ENCODE data around the gene HES1.

The HES1 gene

GRCh38 chr3:194102436-194102835, 33.5 kb upstream of the HES1 start:
- DNase-seq (ENCODE audit: low read depth in 2 of 2): no peak

- peak in 1 of 2 donors; percentile 29 for DNase-seq (ENCODE audit: low read depth in 2 of 2)
Observed at GRCh38 chr3:194103505-194103904, 32.4 kb upstream of the HES1 start.

DNA sequence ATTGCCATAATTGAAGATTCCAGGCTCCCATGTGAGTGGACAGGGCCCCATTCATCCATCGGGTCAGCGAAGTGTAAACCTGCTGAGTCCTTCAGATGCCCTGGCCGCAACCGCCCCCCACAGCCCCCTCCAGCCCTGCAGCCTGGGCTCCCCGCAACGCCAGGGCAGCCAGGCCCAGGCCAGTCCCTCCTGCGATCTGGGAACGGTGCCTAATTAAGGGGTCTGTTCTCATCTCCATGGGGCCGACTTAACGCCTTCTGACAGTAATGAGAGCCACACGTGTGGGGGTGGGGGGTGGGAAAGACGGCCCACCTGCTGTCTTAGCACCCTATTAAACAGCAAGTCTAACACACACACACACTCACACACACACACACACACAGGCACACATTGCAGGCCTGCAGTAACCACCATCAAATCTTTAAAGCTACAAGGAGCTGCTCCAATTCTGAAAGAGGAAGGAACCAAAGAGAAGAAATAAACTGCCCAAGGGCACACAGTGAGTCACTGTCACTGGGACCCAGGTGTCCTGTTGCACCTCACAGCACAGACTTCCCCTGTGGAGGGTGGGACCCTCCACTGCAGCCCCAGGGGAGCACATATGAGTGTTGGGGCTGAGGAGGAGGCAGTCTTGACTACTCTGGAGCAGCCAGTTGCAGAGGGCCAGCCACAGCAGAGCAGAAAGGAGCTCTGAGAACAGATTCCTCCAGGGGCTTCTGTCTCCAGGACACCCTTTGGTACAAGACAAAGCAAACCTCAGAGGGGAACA, 31.8 kb upstream of the HES1 start:
- DNase-seq (ENCODE audit: low read depth in 2 of 2): no peak

DNA sequence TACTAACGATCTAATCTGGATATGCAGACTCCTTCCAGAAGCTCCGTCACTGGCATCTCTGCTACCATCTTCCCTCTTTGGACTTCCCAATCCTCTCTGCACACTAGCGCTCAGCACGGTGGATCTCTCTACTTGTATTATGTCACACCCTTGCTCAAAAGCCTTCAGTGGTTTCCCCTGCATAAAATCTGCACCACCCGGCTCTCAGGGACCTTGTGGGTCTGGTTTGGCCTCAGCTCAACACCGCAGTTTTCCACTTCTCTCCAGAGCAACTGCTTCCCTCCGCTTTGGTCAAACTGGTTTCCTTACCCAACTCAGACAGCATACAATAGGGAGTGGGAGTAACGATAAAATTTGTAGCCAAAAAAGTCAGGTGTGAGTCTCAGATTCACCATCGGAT, 30.7 kb upstream of the HES1 start:
- no peak for DNase-seq (ENCODE audit: low read depth in 2 of 2)

DNA sequence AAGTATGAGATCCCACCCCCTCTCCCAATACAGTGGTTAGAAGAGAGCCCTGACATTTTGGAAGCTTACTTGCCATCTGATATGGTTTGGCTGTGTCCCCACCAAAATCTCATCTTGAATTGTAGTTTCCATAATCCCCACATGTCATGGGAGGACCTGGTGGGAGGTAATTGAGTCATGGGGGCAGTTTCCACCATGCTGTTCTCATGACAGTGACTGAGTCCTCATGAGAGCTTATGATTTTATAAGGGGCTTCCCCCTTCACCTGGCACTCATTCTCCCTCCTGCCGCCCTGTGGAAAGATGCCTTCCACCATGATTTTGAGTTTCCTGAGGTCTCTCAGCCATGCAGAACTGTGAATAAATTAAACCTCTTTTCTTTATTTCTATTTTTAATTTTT, 28.8 kb upstream of the HES1 start:
- no peak for DNase-seq (ENCODE audit: low read depth in 2 of 2)

GRCh38 chr3:194109192-194109863, 26.6 kb upstream of the HES1 start:
- no peak for DNase-seq (ENCODE audit: low read depth in 2 of 2)

GRCh38 chr3:194110483-194110882, 25.5 kb upstream of the HES1 start:
- DNase-seq (ENCODE audit: low read depth in 2 of 2): no peak

DNA sequence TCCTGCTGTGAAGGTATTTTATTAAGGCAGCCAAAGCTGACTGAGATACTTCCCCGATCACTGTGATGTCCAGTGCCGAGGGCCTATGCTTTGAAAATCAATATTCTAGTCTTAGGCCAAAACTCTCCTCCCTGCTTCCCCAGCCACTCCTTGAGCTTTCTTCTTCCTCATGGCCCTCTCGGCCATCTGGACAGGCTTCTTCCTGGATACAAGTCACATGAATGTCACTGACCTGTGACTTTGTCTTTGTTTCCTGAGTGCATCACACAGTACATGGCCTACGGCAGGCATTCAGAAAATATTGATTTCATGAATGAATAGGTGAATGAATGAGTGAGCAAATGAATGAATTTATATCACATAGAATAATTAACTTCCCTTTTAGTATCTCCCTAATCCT, 24.6 kb upstream of the HES1 start:
- DNase-seq (ENCODE audit: low read depth in 2 of 2): no peak

DNA sequence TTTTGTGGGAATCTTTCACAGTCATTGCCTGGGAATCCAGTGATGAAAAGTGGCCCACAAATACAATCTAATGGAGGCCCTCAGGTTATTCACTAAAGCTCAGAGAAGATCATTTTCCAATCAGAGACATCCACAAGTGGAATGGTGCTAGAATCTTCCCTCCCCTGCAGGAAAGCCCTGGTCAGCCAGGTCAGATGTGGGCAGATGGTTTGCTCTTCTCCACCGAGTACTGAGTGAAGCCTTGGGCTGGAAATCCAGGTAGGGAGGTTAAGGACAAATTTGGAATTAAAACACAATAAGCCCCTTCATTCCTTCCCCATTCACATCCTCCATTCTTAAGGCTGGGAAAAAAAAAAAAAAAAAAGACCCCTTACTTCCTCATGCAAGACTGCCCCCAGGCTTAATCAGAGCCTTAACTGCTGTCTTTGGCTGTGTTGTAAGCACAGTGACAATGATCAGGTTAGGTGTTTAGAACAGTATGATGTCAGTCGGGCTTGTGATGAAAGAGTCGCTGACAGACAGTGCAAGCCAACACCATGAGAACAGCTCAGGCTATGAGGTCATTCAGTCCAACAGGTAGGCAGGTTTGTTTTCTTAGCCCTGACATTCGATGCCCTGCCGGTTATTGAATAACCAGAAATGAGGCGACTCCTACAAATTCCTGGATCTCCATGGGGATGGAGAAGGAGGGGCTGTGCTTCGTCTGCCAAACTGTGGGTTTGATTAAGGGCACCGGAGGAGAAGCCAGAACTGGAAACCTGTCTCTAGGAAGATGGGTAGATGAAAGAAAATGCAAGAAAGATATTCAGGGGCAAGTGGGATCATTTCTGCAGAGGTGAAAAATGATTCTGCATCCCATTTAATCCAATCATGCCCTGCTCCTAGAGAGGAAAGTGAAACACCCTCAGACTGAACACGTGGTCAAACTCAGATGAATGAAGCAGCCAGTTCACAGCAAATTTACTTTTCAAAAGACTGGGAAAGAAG, 23.5 kb upstream of the HES1 start:
- DNase-seq (ENCODE audit: low read depth in 2 of 2): no peak

DNA sequence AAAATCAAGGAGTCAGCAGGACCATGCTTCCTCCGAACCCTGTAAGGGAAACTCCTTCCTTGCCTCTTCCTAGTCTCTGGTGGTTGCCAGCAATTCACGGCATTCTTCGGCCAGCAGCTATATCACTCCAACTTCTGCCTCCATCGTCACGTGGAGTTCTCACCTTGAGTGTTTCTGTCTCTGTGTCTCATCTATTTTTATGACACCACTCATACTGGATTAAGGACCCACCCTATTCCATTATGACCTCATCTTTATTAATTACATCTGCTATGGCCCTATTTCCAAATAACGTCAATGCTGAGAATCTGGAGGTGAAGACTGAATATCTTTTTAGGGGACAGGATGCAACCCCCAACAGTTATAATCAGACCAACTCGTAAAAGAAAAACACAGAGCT, 21.8 kb upstream of the HES1 start:
- no peak for DNase-seq (ENCODE audit: low read depth in 2 of 2)

DNA sequence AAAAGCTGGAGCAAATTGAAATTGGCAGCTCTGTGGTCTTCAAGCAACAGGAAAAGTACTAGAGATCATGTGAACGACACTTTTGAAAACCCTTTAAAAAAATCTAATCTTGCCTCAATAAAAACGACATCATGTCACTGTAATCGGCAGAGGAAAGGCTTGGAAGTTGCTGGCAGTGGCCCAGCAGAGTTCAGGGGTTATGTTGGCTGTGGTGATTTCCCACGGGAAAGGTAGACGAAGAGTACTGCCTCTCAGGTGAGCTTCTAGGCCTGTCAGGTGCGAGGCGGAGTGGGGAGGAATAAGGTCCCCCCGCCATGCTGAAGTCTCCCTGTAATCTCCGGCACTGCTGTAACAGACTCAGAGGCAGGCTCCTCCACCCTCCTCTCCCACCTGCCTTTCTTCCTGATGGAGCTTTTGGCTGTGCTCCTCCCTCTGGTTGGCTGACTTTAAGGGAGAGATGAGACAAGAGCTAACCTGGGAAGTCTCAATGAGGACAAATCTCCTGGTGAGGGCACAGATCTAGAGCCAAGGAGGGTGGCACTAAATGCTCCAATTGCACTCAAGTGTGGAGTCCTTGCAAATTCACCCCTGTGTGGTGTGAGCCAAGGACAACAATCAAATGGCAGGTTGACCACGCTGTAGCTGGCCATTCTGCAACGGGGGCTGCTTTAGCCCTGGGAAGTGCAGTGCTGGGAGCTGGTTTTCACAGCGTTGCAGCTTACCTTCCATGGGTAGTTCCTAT, 18.7 kb upstream of the HES1 start:
- no peak for DNase-seq (ENCODE audit: low read depth in 2 of 2)

GRCh38 chr3:194118920-194119319, 17.0 kb upstream of the HES1 start:
- DNase-seq (ENCODE audit: low read depth in 2 of 2): no peak

DNA sequence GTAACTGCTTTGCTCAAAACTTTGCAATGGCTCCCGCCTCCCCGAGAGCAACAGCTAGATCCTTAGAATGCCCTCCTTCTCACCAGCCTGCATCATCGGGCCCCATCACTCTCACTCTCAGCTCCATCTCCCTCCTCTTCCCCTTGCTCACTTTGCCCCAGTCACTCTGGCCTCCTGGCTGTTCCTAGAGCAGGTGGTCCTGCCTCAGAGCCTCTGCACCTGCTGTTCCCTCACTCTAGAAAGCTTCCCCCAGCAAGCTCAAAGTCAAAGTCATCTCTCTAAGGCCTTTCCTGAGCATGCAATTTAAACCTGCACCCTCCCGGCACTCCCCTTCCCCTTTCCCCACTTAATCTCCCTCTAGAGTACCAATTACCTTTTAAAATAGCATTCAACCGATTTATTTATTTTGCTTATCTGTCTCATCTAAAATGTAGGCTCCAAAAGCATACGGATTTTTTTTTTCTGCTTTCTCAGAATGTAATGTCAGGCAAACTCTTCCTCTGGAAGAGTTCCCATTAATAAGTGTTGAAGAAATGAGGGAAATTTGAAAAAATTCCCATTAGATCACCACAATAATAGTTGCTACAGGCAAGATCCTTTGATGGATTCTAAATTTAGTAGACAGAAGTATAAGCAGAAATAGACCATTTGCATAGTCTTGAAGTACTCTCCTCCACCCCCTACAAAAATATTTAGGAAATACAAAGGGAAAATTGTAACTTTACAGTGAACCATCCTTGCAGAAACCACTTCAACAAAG, 15.9 kb upstream of the HES1 start:
- DNase-seq (ENCODE audit: low read depth in 2 of 2): no peak

DNA sequence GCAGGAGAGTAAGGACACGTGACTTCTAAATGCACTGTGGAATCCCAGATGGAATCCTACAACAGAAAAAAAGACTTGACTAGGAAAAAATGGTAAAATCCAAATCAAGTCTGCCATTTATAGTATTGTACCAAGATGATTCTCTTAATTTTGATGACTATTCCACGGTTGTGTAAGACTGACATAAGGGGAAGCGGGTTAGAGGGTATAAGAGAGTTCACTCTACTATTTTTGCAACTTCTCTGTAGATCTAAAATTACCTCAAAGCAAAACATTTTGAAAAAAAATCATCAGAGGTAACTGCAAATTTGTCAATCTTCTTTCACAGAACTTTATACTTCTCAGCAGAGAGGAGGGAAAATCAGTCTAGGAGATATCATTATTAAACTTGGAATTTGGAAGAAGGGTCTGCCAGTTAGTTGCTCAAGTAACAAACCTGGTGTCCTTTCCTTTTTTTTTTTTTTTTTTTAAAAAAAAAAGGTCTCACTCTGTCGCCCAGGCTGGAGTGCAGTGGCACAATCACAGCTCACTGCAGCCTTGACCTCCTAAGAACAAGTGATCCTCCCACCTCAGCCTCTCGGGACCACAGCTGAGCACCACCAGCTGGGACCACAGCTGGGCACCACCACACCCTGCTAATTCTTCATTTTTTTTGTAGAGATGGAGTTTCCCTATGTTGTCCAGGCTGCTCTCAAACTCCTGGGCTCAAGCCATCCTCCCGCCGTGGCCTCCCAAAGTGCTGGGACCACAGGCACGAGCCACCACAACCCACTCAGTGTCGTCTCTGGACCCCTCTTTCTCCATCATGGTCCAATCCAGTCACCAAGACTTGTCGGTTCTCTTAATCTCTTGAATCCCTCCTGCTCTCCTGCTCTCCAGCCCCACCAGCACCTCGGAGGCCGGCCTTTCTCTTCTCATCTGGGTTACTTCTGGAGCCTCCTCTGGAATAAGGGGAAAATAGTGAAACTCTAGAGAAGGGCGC, 14.9 kb upstream of the HES1 start:
- DNase-seq (ENCODE audit: low read depth in 2 of 2): no peak

- DNase-seq (ENCODE audit: low read depth in 2 of 2): no peak
Observed at GRCh38 chr3:194121891-194122631, 13.9 kb upstream of the HES1 start.

GRCh38 chr3:194123726-194124125, 12.2 kb upstream of the HES1 start:
- DNase-seq (ENCODE audit: low read depth in 2 of 2): no peak

DNA sequence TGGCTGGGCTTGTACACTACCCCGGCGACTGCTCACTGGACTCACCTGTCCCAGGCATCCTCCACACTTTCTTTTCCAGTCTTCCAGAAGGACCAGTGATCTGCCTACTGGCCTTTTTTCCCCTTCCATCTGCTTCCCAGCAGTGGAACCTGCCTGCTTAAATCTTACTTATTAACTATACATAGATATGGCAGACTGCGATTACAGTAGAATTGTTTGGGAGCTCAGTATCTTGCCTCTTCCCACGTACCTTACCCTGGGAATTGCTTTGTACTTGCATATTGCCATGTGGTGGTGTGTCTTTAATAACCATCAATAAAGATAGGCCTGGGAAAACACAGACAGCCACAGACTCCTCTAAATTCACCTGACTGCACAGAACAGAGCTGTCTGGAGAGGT, 11.8 kb upstream of the HES1 start:
- DNase-seq (ENCODE audit: low read depth in 2 of 2): no peak

DNA sequence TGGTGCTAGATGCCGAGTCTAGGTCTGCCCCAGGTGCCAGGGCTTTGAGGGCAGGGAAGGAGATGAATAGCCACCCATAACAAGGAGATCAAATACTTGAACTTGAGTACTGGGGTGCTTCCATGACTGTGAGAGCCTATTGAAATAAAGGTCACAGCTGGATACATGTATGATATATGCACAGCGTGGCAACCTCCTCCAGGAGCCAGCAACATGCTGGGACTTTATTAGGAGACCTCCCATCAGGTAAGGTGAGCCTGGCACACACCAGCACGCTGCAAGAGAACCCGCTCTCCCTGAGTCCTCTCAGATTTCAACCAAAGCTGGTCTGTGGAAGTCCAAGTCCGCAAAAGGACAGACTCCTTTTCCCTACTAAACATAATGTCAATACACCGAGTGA, 10.5 kb upstream of the HES1 start:
- DNase-seq (ENCODE audit: low read depth in 2 of 2): no peak

- no peak for DNase-seq (ENCODE audit: low read depth in 2 of 2)
Observed at GRCh38 chr3:194126790-194127189, 9.2 kb upstream of the HES1 start.

All from stimulated activated CD4-positive, alpha-beta T cell treated with anti-CD3 and anti-CD28 coated beads, Interleukin-1b, Interleukin-23, amount 100 ng/mL, for 4 hours (primary cell).